GM23248 (cell line): ENCODE measurements around the gene EYA4.

Source experiments
- EZH2 ChIP-seq: fragments of 200-600 bp; sonication (generic); IDR thresholded peaks from 2 replicates; pipeline ENCODE4 v1.6.1; 2018; ENCODE audit warnings: antibody characterized with exemption, mild to moderate bottlenecking; ENCODE audit not compliant: insufficient read depth, poor library complexity, severe bottlenecking
- EZH2phosphoT487 ChIP-seq: fragments of 200-600 bp; sonication (generic); IDR thresholded peaks from 2 replicates; pipeline ENCODE4 v1.6.1; 2018; ENCODE audit warnings: antibody characterized with exemption, moderate library complexity, mild to moderate bottlenecking, low read depth; ENCODE audit not compliant: insufficient read depth

GRCh38 chr6:133203344-133203697 lies 37.8 kb upstream of the EYA4 start:
- TF ChIP-seq EZH2 (no peak), EZH2phosphoT487 (no peak)
